ACHN (cell line): Measurements from ENCODE around the gene PDK2.

Source experiments
- DNase-seq: peaks from one replicate; pipeline ENCODE4 v3.0.0-alpha.2; 2015
- in situ Hi-C: cut with HindIII; loops from 2 replicates; pipeline ENCODE4 v1.10.0; 2017; ENCODE audit warnings: low sequenced_read_pairs, low pct_ligation_motif_present, low pct_unique_long_range_greater_than_20kb

Gene PDK2

DNA sequence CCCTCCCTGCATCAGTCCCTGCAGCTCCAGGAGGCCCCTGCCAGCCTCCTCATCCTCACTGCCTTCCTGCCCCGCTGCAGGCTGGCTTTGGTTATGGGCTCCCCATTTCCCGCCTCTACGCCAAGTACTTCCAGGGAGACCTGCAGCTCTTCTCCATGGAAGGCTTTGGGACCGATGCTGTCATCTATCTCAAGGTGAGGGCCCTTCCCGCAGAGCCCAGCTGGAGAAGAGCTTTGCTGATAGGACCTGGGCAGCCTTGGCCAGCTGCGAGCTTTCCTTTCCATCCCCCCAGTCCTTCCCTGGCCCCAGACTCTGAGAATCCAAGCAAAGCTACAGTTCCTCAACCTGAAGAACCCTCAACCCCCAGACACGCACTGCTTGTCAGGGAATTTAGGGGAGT lies 14.1 kb downstream of the PDK2 start:
- in situ Hi-C loops: no loop called here
- no peak for DNase-seq

GRCh38 chr17:50109785-50110184 lies 14.6 kb downstream of the PDK2 start:
- in situ Hi-C loops: no loop called here

DNA sequence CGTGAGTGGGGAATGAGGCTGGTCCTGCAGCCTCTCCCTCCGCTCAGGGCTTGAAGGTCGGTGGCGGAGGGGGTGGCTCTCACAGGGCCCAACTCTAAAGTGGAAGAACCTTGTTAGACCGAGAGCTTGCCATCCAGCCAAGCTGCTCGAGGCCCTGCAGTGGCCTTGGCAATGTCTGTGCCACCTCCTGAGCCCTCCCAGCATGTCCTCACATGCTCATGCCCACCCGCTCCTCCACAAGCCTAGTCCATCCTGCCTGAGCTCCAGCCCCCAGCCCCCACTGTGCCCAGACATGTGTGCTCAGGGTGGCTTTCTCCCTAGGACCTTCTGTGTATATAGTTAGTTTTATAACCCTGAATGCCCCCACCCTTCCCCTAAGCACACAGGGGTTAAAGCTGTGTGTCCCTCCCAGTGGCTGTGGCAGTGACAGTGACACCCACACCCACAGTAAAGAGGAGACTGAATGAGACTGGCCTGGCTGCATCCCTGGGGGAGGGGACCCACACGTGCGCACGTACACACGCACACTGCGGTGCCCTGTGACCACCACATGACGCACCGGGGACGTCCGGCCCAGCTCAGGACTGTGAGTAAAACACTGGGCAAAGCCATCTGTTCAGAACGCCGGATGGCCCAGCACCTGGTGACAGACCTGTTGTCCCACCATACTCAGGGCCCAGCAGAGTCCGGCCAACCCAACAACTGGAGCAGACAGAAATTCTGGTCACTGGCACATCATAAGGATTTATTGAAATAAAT lies 15.6 kb downstream of the PDK2 start:
- DNase-seq: no peak
- in situ Hi-C loops: no loop called here

More at GRCh38 chr17:50109785-50110184, 14.6 kb downstream of the PDK2 start:
- DNase-seq: no peak

GRCh38 chr17:50111673-50112655 lies 16.8 kb downstream of the PDK2 start:
- in situ Hi-C loops: no loop called here
- DNase-seq: no peak

GRCh38 chr17:50112694-50113093 lies 17.5 kb downstream of the PDK2 start:
- no peak for DNase-seq
- in situ Hi-C loops: no loop called here

DNA sequence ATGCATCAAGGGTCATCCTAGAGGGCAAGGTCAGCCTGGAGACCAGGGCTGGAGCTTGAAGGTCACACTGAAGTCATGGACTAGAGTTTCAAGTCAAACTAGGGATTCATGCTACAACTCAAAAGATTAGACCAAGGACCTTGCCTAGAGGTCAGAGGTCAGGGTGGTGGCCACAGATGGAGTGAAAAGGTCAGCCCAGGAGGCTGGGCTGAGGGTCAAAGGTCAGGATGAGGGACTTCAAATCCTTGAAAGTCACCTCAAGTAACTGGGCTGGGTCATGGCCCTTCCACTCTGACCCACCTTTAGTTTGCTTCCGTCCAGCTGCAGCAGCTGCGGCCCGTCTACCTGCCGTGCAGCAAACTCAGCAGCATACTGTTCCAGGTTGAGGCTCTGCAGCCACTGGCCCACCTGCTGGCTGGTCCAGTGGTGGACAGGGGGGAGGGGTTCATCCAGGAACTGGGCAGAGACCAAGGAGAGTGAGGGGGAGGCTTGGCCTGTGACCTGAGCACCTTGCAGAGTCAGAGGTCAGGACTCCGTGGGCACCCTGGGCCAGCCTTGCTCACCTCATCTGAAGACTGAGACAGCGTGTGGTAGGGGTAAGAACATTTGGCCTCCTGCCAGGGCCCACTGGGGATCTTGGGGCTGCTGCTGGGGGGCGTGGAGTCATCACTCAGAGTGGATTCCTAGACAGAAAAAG lies 18.6 kb downstream of the PDK2 start:
- in situ Hi-C loops: no loop called here
- DNase-seq: no peak

DNA sequence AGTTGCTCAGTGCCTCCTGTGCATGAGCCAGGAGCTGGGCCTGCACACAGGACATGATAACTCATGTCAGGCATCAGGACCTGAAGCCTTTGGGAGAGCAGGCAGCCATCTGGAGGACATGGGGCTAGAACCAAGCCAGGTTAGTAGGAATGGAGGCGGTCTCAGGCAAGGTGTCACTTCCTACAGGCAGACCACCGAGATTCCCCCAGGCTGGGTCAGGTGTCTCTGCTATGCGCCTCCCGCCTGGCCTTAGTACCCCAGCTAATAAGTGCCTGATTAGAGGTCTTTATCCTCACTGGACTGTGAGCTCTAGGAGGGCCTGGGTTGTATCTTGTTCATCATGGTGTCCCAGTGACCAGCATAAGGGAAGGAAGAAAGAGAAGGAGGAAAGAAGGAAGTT lies 19.2 kb downstream of the PDK2 start:
- DNase-seq: no peak
- in situ Hi-C loops: no loop called here

DNA sequence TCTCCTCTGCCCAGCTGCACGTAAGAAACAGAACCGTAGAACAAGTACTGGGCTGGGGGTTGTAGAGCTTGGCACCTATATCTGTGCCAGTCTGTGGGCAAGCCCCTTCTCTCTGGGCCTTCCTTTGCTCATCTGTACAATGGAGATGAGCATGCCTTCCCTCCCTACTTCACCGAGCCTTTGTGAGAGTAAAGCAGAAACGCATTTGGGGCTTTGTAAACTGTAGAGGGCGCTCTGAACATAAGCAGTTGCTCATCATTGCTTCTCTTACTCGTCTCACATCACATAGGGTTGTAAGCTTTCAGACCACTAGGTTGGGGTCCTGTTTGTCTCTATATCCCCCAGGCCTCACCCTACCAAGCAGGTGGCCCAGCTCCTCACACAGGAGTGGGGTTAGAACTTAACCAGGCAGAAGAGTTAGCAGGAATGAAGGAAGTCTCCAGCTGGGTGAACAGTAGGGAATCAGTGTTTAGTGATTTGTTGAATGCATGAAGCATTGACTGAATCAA lies 19.8 kb downstream of the PDK2 start:
- in situ Hi-C loops: no loop called here
- DNase-seq: peak; percentile 79

DNA sequence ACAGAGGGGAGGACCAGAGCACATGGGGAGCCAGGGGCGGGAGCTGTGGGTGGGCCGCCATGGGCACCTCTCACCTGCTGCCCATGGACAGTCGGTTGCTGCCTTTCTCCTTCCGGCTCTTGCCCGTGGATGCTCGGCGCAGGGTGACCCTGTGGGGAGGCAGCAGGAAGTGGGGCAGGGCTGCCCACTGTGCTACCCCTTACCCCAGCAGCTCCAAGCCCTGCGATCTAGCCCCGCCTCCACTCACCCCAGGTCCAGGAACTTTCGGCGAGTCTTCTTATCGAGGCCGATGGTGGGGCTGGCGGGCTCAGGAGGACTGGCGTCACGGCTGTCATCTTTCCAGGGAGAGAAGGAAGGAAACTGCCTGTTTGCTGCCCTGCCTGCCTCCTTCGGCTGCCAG lies 20.6 kb downstream of the PDK2 start:
- in situ Hi-C loops: no loop called here
- DNase-seq: no peak

GRCh38 chr17:50117202-50118051 lies 22.3 kb downstream of the PDK2 start:
- in situ Hi-C loops: no loop called here
- DNase-seq: peak; percentile 70

DNA sequence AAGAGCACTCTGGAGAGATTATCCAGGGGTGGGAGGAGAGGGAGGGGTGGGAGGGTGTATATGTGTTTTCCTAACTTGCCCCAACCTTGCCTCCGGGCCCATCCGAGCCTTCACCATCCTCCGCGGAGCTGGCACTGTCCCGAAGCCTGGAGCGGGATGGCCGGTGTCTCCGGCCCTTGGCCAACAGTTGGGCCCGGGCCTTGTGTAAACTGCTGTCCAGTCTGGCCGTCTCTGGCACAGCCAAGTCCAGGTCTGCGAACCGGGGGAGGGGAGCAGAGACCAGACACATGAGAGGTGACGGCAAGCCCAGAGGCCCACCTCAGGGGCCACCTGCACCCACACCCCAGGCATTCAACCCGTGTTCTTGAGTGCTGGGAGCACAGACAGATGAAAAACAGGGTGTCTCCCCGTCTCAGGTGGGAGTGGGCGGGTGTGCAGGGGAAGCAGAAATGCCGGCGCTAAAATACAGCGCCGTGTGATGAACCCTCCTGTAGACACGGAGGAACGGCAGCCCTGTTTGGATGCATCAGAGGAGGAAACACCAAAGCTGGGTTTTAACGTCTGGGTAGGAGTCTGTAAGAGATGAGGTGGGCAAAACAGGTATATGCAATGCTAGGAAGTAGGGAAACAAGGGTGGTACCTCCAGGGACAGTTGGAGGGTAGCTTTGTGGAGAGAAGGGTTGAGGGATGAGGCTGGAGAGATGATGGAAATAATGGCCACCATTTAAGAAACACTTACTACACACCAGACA lies 23.1 kb downstream of the PDK2 start:
- in situ Hi-C loops: no loop called here
- DNase-seq: no peak

GRCh38 chr17:50118828-50119218 lies 23.7 kb downstream of the PDK2 start:
- DNase-seq: no peak
- in situ Hi-C loops: no loop called here

DNA sequence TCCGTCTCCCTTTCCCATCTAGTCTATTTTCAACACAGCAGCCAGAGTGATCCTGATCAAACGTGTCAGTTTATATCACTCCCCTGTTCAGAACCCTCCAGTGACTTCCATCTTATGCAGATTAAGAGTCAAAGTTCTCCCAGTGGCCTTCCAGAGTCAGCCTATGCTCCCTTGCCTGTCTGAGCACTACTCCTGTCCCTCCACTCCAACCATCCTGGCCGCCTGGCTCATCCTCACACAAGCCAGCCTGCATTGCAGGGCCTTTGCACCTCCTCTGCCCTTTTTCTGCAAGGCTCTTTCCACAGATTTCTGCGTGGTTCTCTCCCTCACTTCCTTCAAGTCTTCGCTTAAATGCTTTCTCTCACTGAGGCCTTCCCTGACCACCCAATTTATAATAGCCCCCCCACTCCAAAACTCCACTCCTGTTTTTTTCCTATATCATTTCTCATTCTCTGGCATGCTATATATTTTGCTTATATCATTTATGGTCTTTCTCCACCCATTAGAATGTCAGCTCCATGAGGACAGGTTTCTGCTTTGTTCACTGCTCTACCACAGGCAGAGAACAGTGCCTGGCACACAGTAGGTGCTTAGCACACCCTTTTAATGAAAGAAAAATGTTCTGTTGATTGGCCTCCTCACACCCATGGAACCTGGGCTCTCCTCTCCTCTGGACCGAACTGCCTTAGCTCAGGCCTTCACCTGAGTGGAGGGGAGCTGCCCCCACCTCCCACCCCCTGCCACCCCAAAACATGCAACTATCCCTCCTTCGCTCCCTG lies 25.5 kb downstream of the PDK2 start:
- no peak for DNase-seq
- in situ Hi-C loops: no loop called here

DNA sequence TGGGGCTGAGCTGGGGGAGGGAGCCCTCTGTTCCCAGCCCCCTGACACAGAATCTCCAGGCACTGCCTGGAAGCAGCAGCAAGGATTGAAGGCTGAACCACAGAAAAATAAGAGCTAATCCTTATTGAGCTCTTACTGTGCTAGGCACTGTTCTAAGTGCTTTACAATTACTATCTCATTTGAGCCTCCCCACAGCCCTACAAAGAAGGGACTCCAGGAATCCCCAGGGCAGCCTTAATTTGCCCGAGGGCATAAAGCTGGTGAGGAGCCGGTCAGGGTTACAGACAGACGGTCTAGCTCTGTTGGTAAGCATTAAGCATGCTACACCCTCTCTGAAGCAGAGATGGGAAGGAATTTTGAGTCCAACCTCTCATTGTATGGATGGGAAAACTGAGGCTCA lies 27.8 kb downstream of the PDK2 start:
- DNase-seq: no peak
- in situ Hi-C loops: no loop called here

- in situ Hi-C loops: no loop called here
- peak; percentile 71 for DNase-seq
Measured at GRCh38 chr17:50123649-50124349, 28.6 kb downstream of the PDK2 start.

GRCh38 chr17:50125420-50125997 lies 30.4 kb downstream of the PDK2 start:
- in situ Hi-C loops: no loop called here

More at GRCh38 chr17:50125420-50125997, 30.4 kb downstream of the PDK2 start:
- no peak for DNase-seq
